Lung microvascular endothelial cell (primary cell): ENCODE measurements around the gene AICDA. TPM values are rescaled to one million over a fixed set of nuclear protein-coding genes. Genes with fewer than 3 reads are reported as not detected.

ENCODE experiments used
- DNase-seq, 2 donors: peaks; one replicate each; pipeline versions ENCODE4 v3.0.0 to v3.0.0-alpha.2; 2010; ENCODE audit warnings: low read depth in 2 of 2
- total RNA-seq: library from RNA; depleted of rRNA; stranded (reverse); fragments of >200 nt; gene quantifications from 2 replicates; pipeline ENCODE4 v1.2.1, GENCODE V29; 2014

Gene AICDA
- total RNA-seq, 1 donor from 2014 or later, result not detected

DNA sequence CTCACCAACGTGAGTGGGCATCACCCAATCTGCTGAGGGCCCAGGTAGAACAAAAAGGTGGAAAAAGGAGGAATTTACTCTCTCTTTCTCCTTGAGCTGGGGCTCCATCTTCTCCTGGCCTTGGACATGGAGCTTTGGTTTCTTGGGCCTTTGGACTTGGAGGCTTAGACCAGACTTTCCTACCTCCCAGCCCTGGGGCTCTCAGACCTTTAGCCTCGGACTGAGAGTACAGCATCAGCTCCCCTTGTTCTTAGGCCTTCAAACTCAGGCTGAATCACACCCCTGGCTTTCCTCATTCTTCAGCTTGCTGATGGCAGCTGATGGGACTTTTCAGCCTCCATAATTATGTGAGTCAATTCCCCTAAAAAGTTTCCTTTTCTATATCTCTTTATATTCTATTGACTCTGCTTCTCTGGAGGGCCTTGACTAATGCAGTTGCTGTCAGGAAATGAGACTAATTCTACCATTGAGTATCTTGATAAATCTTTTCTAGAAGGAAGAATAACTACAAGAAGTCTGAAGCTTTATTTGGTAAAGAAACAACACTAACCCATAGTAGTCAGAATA lies 56.0 kb downstream of the AICDA start:
- DNase-seq, result no peak

DNA sequence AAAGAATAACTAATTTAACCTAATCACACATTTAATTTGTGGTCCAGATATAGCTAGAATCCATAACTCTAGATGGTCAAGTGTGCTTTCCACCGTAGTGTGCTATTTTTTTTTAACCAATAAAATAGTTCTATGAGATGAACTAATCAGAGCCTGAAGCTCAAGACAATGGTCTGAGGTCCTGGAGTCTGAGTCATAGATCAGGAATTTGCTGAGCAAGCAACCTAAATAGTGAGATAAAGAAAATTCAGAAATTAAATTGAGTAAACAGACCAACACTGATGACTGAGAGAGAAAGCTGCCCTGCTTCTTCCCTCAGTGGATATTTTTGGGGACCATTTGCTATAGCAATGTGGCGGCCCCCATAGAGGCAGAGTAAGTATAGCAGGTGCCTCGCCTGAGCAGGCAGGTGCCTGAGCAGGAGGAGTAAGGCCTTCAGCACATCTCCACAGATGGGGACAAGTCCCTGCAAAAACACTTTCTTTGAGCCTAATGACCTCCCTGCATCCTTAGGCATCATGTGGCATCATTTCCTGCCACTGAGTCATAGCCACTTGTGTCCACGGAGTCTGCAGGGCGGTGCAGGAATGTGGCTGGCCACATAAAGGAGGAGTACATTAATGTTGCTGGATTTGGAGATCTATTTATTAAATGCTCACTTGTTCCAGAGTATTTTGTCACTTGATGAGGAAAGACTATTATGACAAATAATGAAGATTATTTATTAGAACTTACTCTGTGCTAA lies 58.0 kb downstream of the AICDA start:
- DNase-seq, result peak; percentile 20 to 52

DNA sequence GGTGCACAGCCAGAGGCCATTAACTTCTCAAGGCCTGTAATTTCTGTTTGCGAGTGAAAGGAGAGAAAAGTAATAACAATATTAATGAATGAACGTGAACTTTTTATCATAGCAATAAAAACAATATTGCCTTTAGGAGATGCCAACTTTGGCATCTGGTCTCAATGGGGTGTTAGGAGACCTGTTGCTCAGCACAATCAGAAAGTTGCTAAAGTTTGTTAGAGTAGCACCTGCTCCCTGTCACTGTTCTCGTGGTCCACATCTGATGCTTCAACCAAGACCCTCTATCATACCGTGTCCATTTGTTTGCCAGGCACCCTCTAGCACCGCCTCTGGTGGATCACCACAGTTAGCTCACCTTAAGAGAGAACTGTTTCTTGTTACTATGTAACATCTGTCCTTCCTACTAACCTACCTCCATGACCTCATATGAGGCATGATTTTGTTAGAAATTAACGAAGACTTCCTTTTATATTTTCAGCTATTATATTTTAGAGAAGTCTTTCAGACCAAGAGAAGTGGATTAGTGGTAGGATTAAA lies 59.5 kb downstream of the AICDA start:
- no peak for DNase-seq

Other genes with a start within 250 kb of the AICDA start
- not detected in 2 replicates for gene CLEC6A, start 156.9 kb downstream of the AICDA start, total RNA-seq
- not detected in 2 replicates for gene CLEC4D, start 99.4 kb downstream of the AICDA start, total RNA-seq
- gene CLEC4E, start 72.0 kb downstream of the AICDA start, total RNA-seq, result not detected in 2 replicates
- not detected in 2 replicates for gene MFAP5, start 50.0 kb upstream of the AICDA start, total RNA-seq
- gene RIMKLB, start 85.1 kb upstream of the AICDA start, total RNA-seq, result 33.3 and 46.6 TPM in 2 replicates
- not detected in 2 replicates for gene A2ML1, start 209.8 kb upstream of the AICDA start, total RNA-seq